CD4-positive, alpha-beta memory T cell (primary cell): Measurements from ENCODE around the gene TRMT11. TPM values are rescaled to one million over a fixed set of nuclear protein-coding genes. Genes with fewer than 3 reads are reported as not detected.

Experiments
- CTCF ChIA-PET: fragments of 350-600 bp; sonication (Branson Sonifier 250); formaldehyde crosslinking; loops from one replicate; lab custom pipeline; 2021; ENCODE audit warnings: inconsistent platforms; ENCODE audit not compliant: partially characterized antibody; lab: Charles Lee
- POLR2A ChIA-PET: fragments of 350-600 bp; sonication (Branson Sonifier 250); formaldehyde crosslinking; loops from one replicate; lab custom pipeline; 2021; ENCODE audit not compliant: partially characterized antibody; lab: Charles Lee
- DNase-seq, 5 donors: peaks; one replicate each; pipeline versions ENCODE4 v3.0.0 to v3.0.0-alpha.2; 2020 to 2022; ENCODE audit warnings: mixed read lengths in 1 of 5
- H3K27ac ChIP-seq: one replicate; pipeline ENCODE4 v1.7.0; 2013; ENCODE audit warnings: low read depth, low read length
- H3K27me3 ChIP-seq: 2 replicates; pipeline ENCODE4 v1.7.0; 2013; ENCODE audit warnings: mild to moderate bottlenecking, low read length, moderate library complexity; ENCODE audit not compliant: insufficient read depth
- H3K36me3 ChIP-seq: 2 replicates; pipeline ENCODE4 v1.7.0; 2013; ENCODE audit warnings: mild to moderate bottlenecking, low read length, moderate library complexity; ENCODE audit not compliant: insufficient read depth
- H3K4me1 ChIP-seq: 2 replicates; pipeline ENCODE4 v1.7.0; 2013; ENCODE audit warnings: mild to moderate bottlenecking, low read length, moderate library complexity; ENCODE audit not compliant: insufficient read depth
- H3K4me3 ChIP-seq, 2 donors: one replicate each; pipeline ENCODE4 v1.7.0; 2013; ENCODE audit warnings: low read length in 2 of 2, mild to moderate bottlenecking in 1 of 2
- H3K9me3 ChIP-seq, 2 donors: one replicate each; pipeline ENCODE4 v1.7.0; 2013; ENCODE audit warnings: low read length in 2 of 2, control low read depth in 1 of 2; ENCODE audit not compliant: control insufficient read depth in 1 of 2
- H3K27ac Mint-ChIP-seq, 7 donors: one replicate each; pipeline ENCODE4 v1.8.0; 2020 to 2021; ENCODE audit warnings: mixed read lengths in 7 of 7, mild to moderate bottlenecking in 6 of 7, inconsistent platforms in 3 of 7, moderate library complexity in 3 of 7
- H3K27me3 Mint-ChIP-seq, 2 donors: one replicate each; pipeline ENCODE4 v1.8.0; 2020 to 2021; ENCODE audit warnings: mixed read lengths in 2 of 2
- H3K36me3 Mint-ChIP-seq, 2 donors: one replicate each; pipeline ENCODE4 v1.8.0; 2020 to 2021; ENCODE audit warnings: mixed read lengths in 2 of 2, inconsistent platforms in 1 of 2, mild to moderate bottlenecking in 1 of 2
- H3K4me1 Mint-ChIP-seq, 4 donors: one replicate each; pipeline ENCODE4 v1.8.0; 2020 to 2021; ENCODE audit warnings: mixed read lengths in 4 of 4, mild to moderate bottlenecking in 1 of 4
- H3K4me3 Mint-ChIP-seq, 8 donors: one replicate each; pipeline ENCODE4 v1.8.0; 2020 to 2021; ENCODE audit warnings: mixed read lengths in 8 of 8, mild to moderate bottlenecking in 7 of 8, moderate library complexity in 6 of 8, inconsistent platforms in 3 of 8
- H3K9me3 Mint-ChIP-seq, 8 donors: one replicate each; pipeline ENCODE4 v1.8.0; 2020 to 2021; ENCODE audit warnings: mixed read lengths in 8 of 8, mild to moderate bottlenecking in 5 of 8, inconsistent platforms in 3 of 8, moderate library complexity in 1 of 8
- intact Hi-C: fragments of 100-400 bp; cut with micrococcal nuclease; formaldehyde crosslinking; loops from one replicate; pipeline ENCODE4 v1.15.1; 2023
- polyA plus RNA-seq, 2 donors: library from polyadenylated mRNA; unstranded; fragments of 300-500 nt; fragmentation: Illumina TruSeq; gene quantifications; one replicate each; pipeline ENCODE4 v1.2.3, GENCODE V29; 2021
- total RNA-seq, 2 experiments: library from RNA; stranded (reverse); gene quantifications; one replicate each; pipeline ENCODE4 v1.2.3, GENCODE V29; 2021

Gene TRMT11
- total and polyA plus RNA-seq, 4 experiments from 2014 or later = 7.8 to 30.8 (median 20.7) TPM

DNA sequence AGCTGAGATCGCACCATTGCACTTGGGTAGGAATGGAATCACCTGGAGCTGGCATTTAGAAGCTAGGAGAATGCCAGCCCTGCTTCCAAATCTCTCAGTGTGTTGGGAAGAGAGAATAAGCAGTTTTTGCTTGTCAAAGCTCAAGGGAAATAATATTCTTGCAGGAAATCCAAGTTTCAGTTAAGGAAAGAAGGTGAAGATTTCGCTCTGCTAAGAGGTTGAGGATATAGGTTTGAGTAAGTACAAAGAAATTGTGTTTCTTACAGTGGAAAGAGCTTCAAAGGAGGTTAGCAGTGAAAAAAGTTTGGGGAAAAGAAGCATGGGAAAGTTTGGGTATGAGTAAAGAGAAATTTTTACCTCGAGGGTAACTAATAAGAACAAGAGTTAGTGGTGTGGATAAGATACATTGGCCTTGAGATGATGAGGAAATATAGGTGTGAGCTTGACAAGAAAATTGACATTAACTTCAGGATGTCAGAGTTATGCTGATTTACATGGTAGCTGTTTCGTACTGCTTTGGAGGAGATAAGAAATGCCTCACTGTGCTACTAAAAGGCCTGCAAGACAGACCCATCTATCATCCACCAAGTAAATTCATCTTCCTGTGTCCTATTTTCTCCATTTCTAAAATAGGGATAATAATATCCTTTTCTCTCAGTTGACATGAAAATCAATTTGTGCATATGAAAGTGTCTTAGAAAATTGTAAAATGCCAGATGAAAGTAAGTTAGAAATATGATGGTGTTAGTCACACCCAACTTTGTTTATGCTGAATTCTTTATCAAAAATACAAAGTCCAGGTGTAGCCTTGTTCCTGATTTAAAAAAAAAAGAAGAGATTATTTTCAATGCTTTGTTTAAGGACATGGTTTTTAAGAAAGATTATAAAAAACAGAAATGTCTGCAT lies 42.6 kb upstream of the TRMT11 start:
- no peaks in the 10 kb centered on the region for H3K36me3 ChIP-seq
- ChIA-PET POLR2A (interaction anchor here (1.6 kb wide), 2 partner anchors 12 to 154 kb away, joined by 4 to 6 read pairs; partner anchors contain the start of genes HINT3 and NCOA7), CTCF (interaction anchor here (1.0 to 6.1 kb wide), 5 partner anchors 9 to 153 kb away, joined by 3 to 31 read pairs (median 4); partner anchors contain the start of genes HINT3 and NCOA7)
- Mint-ChIP-seq H3K27me3 (peaks cover 2 to 16% of the 10 kb centered on the region in 2 donors), H3K27ac (peak overlapping the region in 1 of 7 donors; percentile 37), H3K9me3 (no peaks in the 10 kb centered on the region), H3K4me1 (peaks cover 0 to 7% (median 5%) of the 10 kb centered on the region in 4 donors), H3K4me3 (no peak overlapping the region), H3K36me3 (no peaks in the 10 kb centered on the region)
- H3K4me3 ChIP-seq = no peak overlapping the region
- H3K27me3 ChIP-seq = no peaks in the 10 kb centered on the region
- H3K4me1 ChIP-seq = no peaks in the 10 kb centered on the region
- intact Hi-C loops = no loop called here
- no peaks in the 10 kb centered on the region for H3K9me3 ChIP-seq
- no peak for DNase-seq
- H3K27ac ChIP-seq = no peak overlapping the region

- Histone ChIP-seq H3K4me1 (no peaks in the 10 kb centered on the region), H3K27me3 (no peaks in the 10 kb centered on the region), H3K36me3 (no peaks in the 10 kb centered on the region), H3K4me3 (no peak overlapping the region), H3K27ac (no peak overlapping the region), H3K9me3 (no peaks in the 10 kb centered on the region)
- no peak for DNase-seq
- intact Hi-C loops = no loop called here
- Mint-ChIP-seq H3K36me3 (no peaks in the 10 kb centered on the region), H3K4me3 (no peak overlapping the region), H3K27me3 (peaks cover 2 to 14% of the 10 kb centered on the region in 2 donors), H3K27ac (no peak overlapping the region), H3K9me3 (no peaks in the 10 kb centered on the region), H3K4me1 (peaks cover 0 to 7% (median 5%) of the 10 kb centered on the region in 4 donors)
- ChIA-PET CTCF (interaction anchor here (0.8 to 6.1 kb wide), 4 partner anchors 9 to 633 kb away, joined by 3 to 31 read pairs (median 4); partner anchors contain the start of genes HINT3 and NCOA7), POLR2A (interaction anchor here (1.6 kb wide), 2 partner anchors 12 to 154 kb away, joined by 4 to 6 read pairs; partner anchors contain the start of genes HINT3 and NCOA7)
These were observed 41.9 kb upstream of the TRMT11 start for GRCh38 chr6:125944434-125944816.

- Mint-ChIP-seq H3K27me3 (peaks cover 2 to 15% of the 10 kb centered on the region in 2 donors), H3K9me3 (no peaks in the 10 kb centered on the region), H3K4me3 (no peak overlapping the region), H3K36me3 (no peaks in the 10 kb centered on the region), H3K27ac (no peak overlapping the region), H3K4me1 (peaks cover 0 to 7% (median 5%) of the 10 kb centered on the region in 4 donors)
- no peaks in the 10 kb centered on the region for H3K9me3 ChIP-seq
- H3K27me3 ChIP-seq = no peaks in the 10 kb centered on the region
- ChIA-PET POLR2A (interaction anchor here (1.6 kb wide), 2 partner anchors 11 to 155 kb away, joined by 4 to 6 read pairs; partner anchors contain the start of genes HINT3 and NCOA7), CTCF (interaction anchor here (0.8 to 6.1 kb wide), 5 partner anchors 8 to 634 kb away, joined by 3 to 31 read pairs (median 3); partner anchors contain the start of genes HINT3 and NCOA7)
- no peak overlapping the region for H3K27ac ChIP-seq
- intact Hi-C loops = no loop called here
- DNase-seq = no peak
- no peaks in the 10 kb centered on the region for H3K36me3 ChIP-seq
- H3K4me3 ChIP-seq = no peak overlapping the region
- no peaks in the 10 kb centered on the region for H3K4me1 ChIP-seq
These were observed 41.4 kb upstream of the TRMT11 start for GRCh38 chr6:125944896-125945295.

GRCh38 chr6:125945378-125946141 lies 40.8 kb upstream of the TRMT11 start:
- no peak overlapping the region for H3K4me3 Mint-ChIP-seq
- intact Hi-C loops = no loop called here
- no peak overlapping the region for H3K27ac ChIP-seq

GRCh38 chr6:125947615-125948014 lies 38.7 kb upstream of the TRMT11 start:
- CTCF ChIA-PET = interaction anchor here (1.1 to 6.1 kb wide), 5 partner anchors 8 to 166 kb away, joined by 4 to 31 read pairs (median 5); partner anchors contain the start of genes HINT3 and NCOA7
- no peak overlapping the region for H3K27ac Mint-ChIP-seq
- H3K9me3 ChIP-seq = no peaks in the 10 kb centered on the region
- H3K27me3 Mint-ChIP-seq = peaks cover 0 to 13% of the 10 kb centered on the region in 2 donors
- no peak overlapping the region for H3K27ac ChIP-seq
- no peaks in the 10 kb centered on the region for H3K4me1 ChIP-seq
- no peak overlapping the region for H3K4me3 Mint-ChIP-seq
- DNase-seq = no peak
- H3K4me1 Mint-ChIP-seq = peaks cover 0 to 7% (median 5%) of the 10 kb centered on the region in 4 donors
- no peak overlapping the region for H3K4me3 ChIP-seq
- H3K27me3 ChIP-seq = no peaks in the 10 kb centered on the region
- intact Hi-C loops = no loop called here
- H3K9me3 Mint-ChIP-seq = no peaks in the 10 kb centered on the region
- POLR2A ChIA-PET = interaction anchor here (1.1 kb wide), 1 partner anchor 9 kb away, joined by 3 read pairs; the partner anchor contains the start of gene HINT3
- no peaks in the 10 kb centered on the region for H3K36me3 ChIP-seq
- no peaks in the 10 kb centered on the region for H3K36me3 Mint-ChIP-seq

More at GRCh38 chr6:125945378-125946141, 40.8 kb upstream of the TRMT11 start:
- no peaks in the 10 kb centered on the region for H3K9me3 Mint-ChIP-seq
- peaks cover 2 to 17% of the 10 kb centered on the region in 2 donors for H3K27me3 Mint-ChIP-seq
- Histone ChIP-seq H3K36me3 (no peaks in the 10 kb centered on the region), H3K9me3 (no peaks in the 10 kb centered on the region), H3K4me1 (no peaks in the 10 kb centered on the region), H3K27me3 (no peaks in the 10 kb centered on the region), H3K4me3 (no peak overlapping the region)
- peaks cover 0 to 7% (median 5%) of the 10 kb centered on the region in 4 donors for H3K4me1 Mint-ChIP-seq
- DNase-seq = no peak
- H3K27ac Mint-ChIP-seq = no peak overlapping the region
- no peaks in the 10 kb centered on the region for H3K36me3 Mint-ChIP-seq
- ChIA-PET CTCF (interaction anchor here (0.6 to 6.1 kb wide), 6 partner anchors 10 to 634 kb away, joined by 3 to 31 read pairs (median 3); partner anchors contain the start of genes HINT3 and NCOA7), POLR2A (interaction anchor here (1.3 kb wide), 1 partner anchor 11 kb away, joined by 4 read pairs; the partner anchor contains the start of gene HINT3)

- DNase-seq = no peak
- H3K4me1 Mint-ChIP-seq = peaks cover 0 to 6% (median 5%) of the 10 kb centered on the region in 4 donors
- ChIA-PET CTCF (interaction anchor here (1.1 to 6.1 kb wide), 4 partner anchors 7 to 167 kb away, joined by 4 to 31 read pairs (median 6); partner anchors contain the start of genes HINT3 and NCOA7), POLR2A (interaction anchor here (1.1 kb wide), 1 partner anchor 8 kb away, joined by 3 read pairs; the partner anchor contains the start of gene HINT3)
- Histone ChIP-seq H3K4me3 (no peak overlapping the region), H3K9me3 (no peaks in the 10 kb centered on the region), H3K27ac (no peak overlapping the region), H3K4me1 (no peaks in the 10 kb centered on the region), H3K27me3 (no peaks in the 10 kb centered on the region), H3K36me3 (no peaks in the 10 kb centered on the region)
- no peaks in the 10 kb centered on the region for H3K36me3 Mint-ChIP-seq
- intact Hi-C loops = no loop called here
- H3K9me3 Mint-ChIP-seq = no peaks in the 10 kb centered on the region
- peaks cover 0 to 13% of the 10 kb centered on the region in 2 donors for H3K27me3 Mint-ChIP-seq
- peak overlapping the region in 1 of 7 donors; percentile 1 for H3K27ac Mint-ChIP-seq
- no peak overlapping the region for H3K4me3 Mint-ChIP-seq
These were observed 37.9 kb upstream of the TRMT11 start for GRCh38 chr6:125948455-125948854.
